GM12892 (cell line): ENCODE measurements around the gene TENM4.

Experiments
- POLR2A ChIP-seq: IDR thresholded peaks from 2 replicates; pipeline ENCODE4 v1.6.1; 2011; ENCODE audit warnings: low read depth, low read length, control low read depth
- POLR2AphosphoS5 ChIP-seq: IDR thresholded peaks from 2 replicates; pipeline ENCODE4 v1.6.1; 2011; ENCODE audit warnings: low read depth, low read length, control low read depth

- TF ChIP-seq POLR2A (no peak), POLR2AphosphoS5 (no peak)
Measured at GRCh38 chr11:79119491-79120284, 321.1 kb downstream of the TENM4 start.
